ENCODE data around the gene JAKMIP2.

JAKMIP2 gene

GRCh38 chr5:147697380-147697779, 85.1 kb downstream of the JAKMIP2 start:
- DNase-seq (ENCODE audit: low read depth), result no peak

GRCh38 chr5:147694772-147695171, 87.8 kb downstream of the JAKMIP2 start:
- DNase-seq (ENCODE audit: low read depth), result no peak

- DNase-seq (ENCODE audit: low read depth), result no peak
These were observed 89.3 kb downstream of the JAKMIP2 start for GRCh38 chr5:147693233-147693632.

- DNase-seq (ENCODE audit: low read depth), result no peak
These were observed 91.4 kb downstream of the JAKMIP2 start for GRCh38 chr5:147691130-147691529.

- no peak for DNase-seq (ENCODE audit: low read depth)
These were observed 91.9 kb downstream of the JAKMIP2 start for GRCh38 chr5:147690595-147690994.

- no peak for DNase-seq (ENCODE audit: low read depth)
These were observed 93.1 kb downstream of the JAKMIP2 start for GRCh38 chr5:147689426-147689825.

GRCh38 chr5:147688656-147689356, 93.7 kb downstream of the JAKMIP2 start:
- DNase-seq (ENCODE audit: low read depth), result no peak

- DNase-seq (ENCODE audit: low read depth), result no peak
These were observed 95.4 kb downstream of the JAKMIP2 start for GRCh38 chr5:147687118-147687517.

GRCh38 chr5:147686421-147686820, 96.1 kb downstream of the JAKMIP2 start:
- DNase-seq (ENCODE audit: low read depth), result no peak

- DNase-seq (ENCODE audit: low read depth), result no peak
These were observed 96.5 kb downstream of the JAKMIP2 start for GRCh38 chr5:147685993-147686392.

- DNase-seq (ENCODE audit: low read depth), result no peak
These were observed 107.4 kb downstream of the JAKMIP2 start for GRCh38 chr5:147675168-147675567.

GRCh38 chr5:147674411-147674810, 108.1 kb downstream of the JAKMIP2 start:
- DNase-seq (ENCODE audit: low read depth), result no peak

- DNase-seq (ENCODE audit: low read depth), result no peak
These were observed 108.7 kb downstream of the JAKMIP2 start for GRCh38 chr5:147673791-147674190.

- no peak for DNase-seq (ENCODE audit: low read depth)
These were observed 109.3 kb downstream of the JAKMIP2 start for GRCh38 chr5:147673266-147673665.

- DNase-seq (ENCODE audit: low read depth), result no peak
These were observed 111.2 kb downstream of the JAKMIP2 start for GRCh38 chr5:147671365-147671764.

GRCh38 chr5:147670815-147671214, 111.7 kb downstream of the JAKMIP2 start:
- no peak for DNase-seq (ENCODE audit: low read depth)

GRCh38 chr5:147669169-147669869, 113.2 kb downstream of the JAKMIP2 start:
- no peak for DNase-seq (ENCODE audit: low read depth)

GRCh38 chr5:147668385-147668784, 114.1 kb downstream of the JAKMIP2 start:
- no peak for DNase-seq (ENCODE audit: low read depth)

- DNase-seq (ENCODE audit: low read depth), result no peak
These were observed 115.2 kb downstream of the JAKMIP2 start for GRCh38 chr5:147667363-147667762.

GRCh38 chr5:147666419-147666818, 116.1 kb downstream of the JAKMIP2 start:
- DNase-seq (ENCODE audit: low read depth), result no peak

- DNase-seq (ENCODE audit: low read depth), result no peak
These were observed 121.0 kb downstream of the JAKMIP2 start for GRCh38 chr5:147661541-147661940.

GRCh38 chr5:147659166-147659929, 123.2 kb downstream of the JAKMIP2 start:
- no peak for DNase-seq (ENCODE audit: low read depth)

All from activated T-cell treated with anti-CD3 and anti-CD28 coated beads for 24 hours (primary cell).